ENCODE measurements around the gene CCNE1. TPM values are rescaled to one million over a fixed set of nuclear protein-coding genes. Genes with fewer than 3 reads are reported as not detected.

The CCNE1 gene
- total RNA-seq, 1 donor from 2014 or later = 16.5 TPM

DNA sequence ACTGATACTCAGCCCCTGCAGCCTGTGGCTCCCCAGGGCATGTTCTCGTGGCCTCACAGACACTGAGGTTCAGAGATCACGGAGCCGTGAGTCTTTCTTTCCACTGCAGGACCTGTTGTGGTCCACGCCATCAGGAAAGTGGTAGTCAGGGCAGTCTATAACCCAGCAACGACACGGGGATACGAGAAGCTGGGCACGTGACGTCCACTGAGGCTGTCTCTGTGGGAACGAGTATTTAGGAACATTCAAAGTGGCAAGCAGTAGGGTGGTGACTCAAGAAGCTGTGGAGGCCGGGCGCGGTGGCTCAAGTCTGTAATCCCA is 29.6 kb upstream of the CCNE1 start:
- Mint-ChIP-seq H3K27ac (no peak overlapping the region), H3K27me3 (peaks cover 10% of the 10 kb centered on the region), H3K36me3 (ENCODE audit: insufficient read depth) (no peaks in the 10 kb centered on the region), H3K4me1 (ENCODE audit: low read depth) (peaks cover under 1% of the 10 kb centered on the region), H3K4me3 (ENCODE audit: low read depth) (no peak overlapping the region), H3K9me3 (ENCODE audit: low read depth) (no peaks in the 10 kb centered on the region)
- TF ChIP-seq, protein P1, sequence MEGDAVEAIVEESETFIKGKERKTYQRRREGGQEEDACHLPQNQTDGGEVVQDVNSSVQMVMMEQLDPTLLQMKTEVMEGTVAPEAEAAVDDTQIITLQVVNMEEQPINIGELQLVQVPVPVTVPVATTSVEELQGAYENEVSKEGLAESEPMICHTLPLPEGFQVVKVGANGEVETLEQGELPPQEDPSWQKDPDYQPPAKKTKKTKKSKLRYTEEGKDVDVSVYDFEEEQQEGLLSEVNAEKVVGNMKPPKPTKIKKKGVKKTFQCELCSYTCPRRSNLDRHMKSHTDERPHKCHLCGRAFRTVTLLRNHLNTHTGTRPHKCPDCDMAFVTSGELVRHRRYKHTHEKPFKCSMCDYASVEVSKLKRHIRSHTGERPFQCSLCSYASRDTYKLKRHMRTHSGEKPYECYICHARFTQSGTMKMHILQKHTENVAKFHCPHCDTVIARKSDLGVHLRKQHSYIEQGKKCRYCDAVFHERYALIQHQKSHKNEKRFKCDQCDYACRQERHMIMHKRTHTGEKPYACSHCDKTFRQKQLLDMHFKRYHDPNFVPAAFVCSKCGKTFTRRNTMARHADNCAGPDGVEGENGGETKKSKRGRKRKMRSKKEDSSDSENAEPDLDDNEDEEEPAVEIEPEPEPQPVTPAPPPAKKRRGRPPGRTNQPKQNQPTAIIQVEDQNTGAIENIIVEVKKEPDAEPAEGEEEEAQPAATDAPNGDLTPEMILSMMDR (IDR thresholded peaks at IDR 0.05; ENCODE audit: unreplicated experiment) = no peak
- DNase-seq (ENCODE audit: low spot score, unreplicated experiment) = no peak

DNA sequence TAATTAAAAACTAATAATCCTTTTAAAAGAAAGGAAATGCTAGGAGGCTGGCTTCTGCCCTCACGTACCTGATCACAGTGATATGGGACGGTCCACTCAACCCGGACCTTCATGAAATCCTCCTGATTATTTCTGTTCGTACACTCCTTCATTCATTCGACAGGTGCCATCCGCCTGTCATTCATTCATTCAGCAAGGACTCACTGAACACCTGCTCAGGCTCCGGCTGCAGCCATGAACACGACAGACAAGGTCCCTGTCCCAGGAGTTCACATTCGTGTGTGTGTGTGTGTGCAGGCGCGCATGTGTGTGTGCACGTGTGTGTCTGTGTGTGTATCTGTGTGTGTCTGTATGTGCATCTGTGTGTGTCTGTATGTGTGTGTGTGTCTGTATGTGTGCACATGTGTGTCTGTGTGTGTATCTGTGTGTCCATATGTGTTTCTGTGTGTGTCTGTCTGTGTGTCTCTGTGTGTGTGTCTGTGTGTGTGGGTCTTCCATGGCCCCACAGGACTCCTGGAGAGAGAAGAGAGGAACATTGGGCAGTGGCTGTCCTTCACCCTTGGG is 28.1 kb upstream of the CCNE1 start:
- no peak overlapping the region for H3K4me3 Mint-ChIP-seq (ENCODE audit: low read depth)
- no peak for DNase-seq (ENCODE audit: low spot score, unreplicated experiment)
- no peaks in the 10 kb centered on the region for H3K36me3 Mint-ChIP-seq (ENCODE audit: insufficient read depth)
- H3K4me1 Mint-ChIP-seq (ENCODE audit: low read depth) = peaks cover 2% of the 10 kb centered on the region
- TF ChIP-seq, protein P1 (IDR thresholded peaks at IDR 0.05; ENCODE audit: unreplicated experiment) = no peak
- H3K9me3 Mint-ChIP-seq (ENCODE audit: low read depth) = no peaks in the 10 kb centered on the region
- peaks cover 10% of the 10 kb centered on the region for H3K27me3 Mint-ChIP-seq
- no peak overlapping the region for H3K27ac Mint-ChIP-seq

DNA sequence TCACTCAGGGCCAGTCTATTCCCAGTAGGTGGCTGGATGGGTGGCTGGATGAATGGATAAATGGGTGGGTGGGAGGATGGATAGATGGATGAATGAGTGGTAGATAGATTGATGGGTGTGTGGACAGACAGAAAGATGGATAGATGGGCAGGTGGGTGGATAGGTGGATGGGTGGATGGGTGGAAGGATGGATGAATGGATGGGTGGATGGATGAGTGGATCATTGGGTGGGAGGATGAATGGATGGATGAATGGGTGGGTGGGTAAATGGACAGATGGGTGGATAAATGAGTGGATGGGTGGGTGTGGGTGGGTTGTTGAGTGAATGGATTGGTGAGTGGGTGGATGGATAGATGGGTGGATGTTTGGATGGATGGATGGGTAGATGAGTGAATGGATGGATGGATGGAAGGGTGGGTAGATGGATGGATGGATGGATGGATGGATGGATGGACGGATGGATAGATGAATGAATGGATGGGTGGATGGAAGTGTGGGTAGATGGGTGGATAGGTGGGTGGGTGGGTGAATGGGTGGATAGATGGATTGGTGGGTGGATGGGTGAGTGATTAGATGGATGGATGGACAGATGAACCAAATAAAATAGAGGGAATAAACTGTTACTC is 27.1 kb upstream of the CCNE1 start:
- no peak for DNase-seq (ENCODE audit: low spot score, unreplicated experiment)
- TF ChIP-seq, protein P1 (IDR thresholded peaks at IDR 0.05; ENCODE audit: unreplicated experiment) = no peak
- no peaks in the 10 kb centered on the region for H3K36me3 Mint-ChIP-seq (ENCODE audit: insufficient read depth)
- no peak overlapping the region for H3K27ac Mint-ChIP-seq
- H3K27me3 Mint-ChIP-seq = peaks cover 10% of the 10 kb centered on the region
- peaks cover 2% of the 10 kb centered on the region for H3K4me1 Mint-ChIP-seq (ENCODE audit: low read depth)
- no peaks in the 10 kb centered on the region for H3K9me3 Mint-ChIP-seq (ENCODE audit: low read depth)
- no peak overlapping the region for H3K4me3 Mint-ChIP-seq (ENCODE audit: low read depth)

DNA sequence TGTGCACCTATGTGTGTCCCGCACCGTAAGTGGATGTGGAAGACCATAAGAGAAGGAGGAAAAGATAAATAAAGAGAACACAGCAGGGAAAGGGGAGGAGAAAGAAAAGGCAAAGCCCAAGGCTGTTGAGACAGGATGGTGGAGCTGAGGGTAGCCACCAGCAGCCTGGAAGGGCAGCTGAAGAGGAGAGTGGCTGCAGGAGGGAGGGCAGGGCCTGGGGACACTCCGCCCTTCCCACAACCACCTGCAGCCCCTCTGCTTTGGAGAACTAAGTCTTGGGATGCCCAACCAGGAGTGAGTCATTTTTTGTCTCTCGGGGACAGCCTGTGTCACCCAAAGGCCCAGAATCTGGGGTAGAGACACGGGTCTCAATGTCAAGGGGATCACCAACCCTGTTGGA is 26.4 kb upstream of the CCNE1 start:
- no peak for DNase-seq (ENCODE audit: low spot score, unreplicated experiment)
- TF ChIP-seq, protein P1 (IDR thresholded peaks at IDR 0.05; ENCODE audit: unreplicated experiment) = no peak
- peaks cover 2% of the 10 kb centered on the region for H3K4me1 Mint-ChIP-seq (ENCODE audit: low read depth)

DNA sequence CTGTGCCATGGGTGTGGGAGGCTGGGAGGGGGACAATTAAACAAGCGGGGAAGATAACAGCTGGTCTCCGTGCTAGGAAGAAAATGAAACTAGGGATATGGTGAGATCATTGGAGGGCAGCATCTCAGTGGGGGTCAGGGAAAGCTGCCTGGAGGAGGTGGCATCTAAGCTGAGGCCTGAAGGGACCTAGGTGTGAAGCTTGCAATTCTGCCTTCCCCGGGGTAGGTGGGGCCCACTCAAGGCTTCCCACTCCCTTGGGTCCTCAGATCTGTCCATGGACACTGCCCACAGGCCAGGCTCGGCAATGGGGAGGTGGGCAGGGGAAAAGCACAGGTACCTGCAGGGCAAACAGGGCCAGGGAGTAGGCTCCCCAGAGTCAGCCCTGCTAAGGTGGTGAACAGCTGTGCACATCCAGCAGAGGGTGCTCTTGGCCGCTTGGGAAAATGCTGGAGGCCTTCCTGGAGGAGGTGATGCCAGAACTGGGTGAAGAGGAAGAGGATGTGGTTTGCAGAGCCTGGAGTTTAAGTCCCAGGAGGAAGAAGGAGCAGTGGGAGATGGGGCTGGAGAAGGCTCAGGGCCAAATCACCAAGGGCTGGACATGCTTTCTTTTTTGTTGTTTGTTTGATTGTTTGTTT is 25.7 kb upstream of the CCNE1 start:
- no peak for DNase-seq (ENCODE audit: low spot score, unreplicated experiment)
- no peaks in the 10 kb centered on the region for H3K36me3 Mint-ChIP-seq (ENCODE audit: insufficient read depth)
- H3K27me3 Mint-ChIP-seq = peaks cover under 1% of the 10 kb centered on the region
- H3K4me3 Mint-ChIP-seq (ENCODE audit: low read depth) = no peak overlapping the region
- H3K27ac Mint-ChIP-seq = no peak overlapping the region
- peaks cover 2% of the 10 kb centered on the region for H3K4me1 Mint-ChIP-seq (ENCODE audit: low read depth)
- TF ChIP-seq, protein P1 (IDR thresholded peaks at IDR 0.05; ENCODE audit: unreplicated experiment) = no peak
- no peaks in the 10 kb centered on the region for H3K9me3 Mint-ChIP-seq (ENCODE audit: low read depth)

More for the DNA sequence above, 26.4 kb upstream of the CCNE1 start:
- Mint-ChIP-seq H3K27me3 (peaks cover 6% of the 10 kb centered on the region), H3K9me3 (ENCODE audit: low read depth) (no peaks in the 10 kb centered on the region), H3K4me3 (ENCODE audit: low read depth) (no peak overlapping the region), H3K27ac (no peak overlapping the region), H3K36me3 (ENCODE audit: insufficient read depth) (no peaks in the 10 kb centered on the region)

All from progenitor cell of endocrine pancreas (in vitro differentiated cells).